NCI-H2029 (cell line): ENCODE results near the gene XYLB.

Source experiments
- DNase-seq: peaks from one replicate; lab custom pipeline; 2025; lab: John Stamatoyannopoulos, UW

Gene XYLB

DNA sequence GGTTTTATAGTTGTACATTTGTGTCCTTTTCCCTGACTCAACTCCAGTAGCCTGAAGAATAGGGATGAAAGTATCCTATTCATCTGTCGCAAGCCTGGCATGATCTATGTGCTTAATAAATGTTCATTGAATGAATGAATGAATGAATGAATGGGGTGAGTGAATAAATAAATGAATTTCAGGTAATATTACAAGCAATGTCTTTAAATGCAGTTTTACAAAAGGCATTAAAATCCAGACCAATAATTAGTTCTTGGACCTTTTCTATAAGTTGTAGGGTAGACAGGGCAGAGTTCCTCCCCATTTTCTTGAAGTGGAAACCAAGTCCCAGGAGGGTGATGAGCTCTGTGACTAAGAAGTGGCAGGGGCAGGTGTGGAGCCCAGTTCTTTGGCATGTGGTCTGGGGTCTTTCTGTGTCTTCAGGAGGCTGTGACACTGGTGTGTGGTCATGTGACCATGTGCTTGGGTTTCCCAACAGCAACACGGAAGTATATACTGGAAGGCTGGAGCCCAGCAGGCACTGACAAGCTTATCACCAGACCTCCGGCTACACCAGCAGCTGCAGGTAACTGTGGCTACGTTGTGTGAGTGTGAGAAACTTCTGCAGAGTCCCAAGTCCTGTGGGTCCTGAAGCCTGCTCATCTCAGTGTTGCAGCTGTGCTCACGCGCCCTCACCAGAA, 18.3 kb downstream of the XYLB start:
- no peak for DNase-seq

DNA sequence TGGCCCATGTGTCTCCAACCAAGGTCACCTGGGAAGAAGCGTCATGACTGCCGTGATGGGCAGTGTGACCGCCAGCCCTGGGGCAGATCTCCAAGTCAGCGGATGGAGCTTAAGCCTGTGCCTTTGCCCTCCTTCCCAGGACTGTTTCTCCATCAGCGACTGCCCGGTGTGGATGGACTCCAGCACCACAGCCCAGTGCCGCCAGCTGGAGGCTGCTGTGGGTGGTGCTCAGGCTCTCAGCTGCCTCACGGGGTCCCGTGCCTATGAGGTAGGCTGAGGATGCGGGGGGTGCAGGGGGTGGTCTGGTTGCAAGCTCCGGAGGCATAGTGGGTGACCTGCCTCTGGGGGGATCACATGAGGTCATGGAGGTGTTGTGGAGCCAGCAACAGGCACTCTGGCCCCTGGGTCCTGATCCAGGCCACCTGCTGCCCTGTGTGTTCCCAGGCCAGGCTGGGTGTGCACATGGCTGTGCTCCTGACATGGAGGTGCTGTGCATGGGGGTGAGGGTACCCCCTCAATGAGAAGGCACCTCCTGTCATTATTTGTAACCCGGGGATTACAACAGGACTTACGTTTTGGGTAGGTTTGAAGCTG, 19.0 kb downstream of the XYLB start:
- no peak for DNase-seq

DNA sequence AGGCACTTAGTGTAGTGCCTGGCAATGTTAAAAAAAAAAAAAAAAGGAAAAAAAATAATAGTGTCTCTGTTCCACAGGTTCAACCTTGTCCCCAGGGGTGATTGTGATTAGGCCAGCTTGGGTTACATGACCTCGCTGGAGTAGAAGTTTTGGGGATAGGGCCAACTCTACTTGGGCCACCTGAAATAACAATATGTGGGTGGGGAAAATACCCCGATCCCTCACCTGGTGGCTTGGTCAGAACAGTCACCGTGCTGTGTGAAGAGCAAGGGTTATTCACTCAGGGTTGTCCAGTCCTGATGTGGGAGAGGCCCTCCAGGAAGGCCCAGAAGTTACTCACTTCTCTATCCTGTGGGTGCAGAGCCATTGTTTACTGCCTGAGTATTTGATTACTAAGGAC, 19.5 kb downstream of the XYLB start:
- no peak for DNase-seq

DNA sequence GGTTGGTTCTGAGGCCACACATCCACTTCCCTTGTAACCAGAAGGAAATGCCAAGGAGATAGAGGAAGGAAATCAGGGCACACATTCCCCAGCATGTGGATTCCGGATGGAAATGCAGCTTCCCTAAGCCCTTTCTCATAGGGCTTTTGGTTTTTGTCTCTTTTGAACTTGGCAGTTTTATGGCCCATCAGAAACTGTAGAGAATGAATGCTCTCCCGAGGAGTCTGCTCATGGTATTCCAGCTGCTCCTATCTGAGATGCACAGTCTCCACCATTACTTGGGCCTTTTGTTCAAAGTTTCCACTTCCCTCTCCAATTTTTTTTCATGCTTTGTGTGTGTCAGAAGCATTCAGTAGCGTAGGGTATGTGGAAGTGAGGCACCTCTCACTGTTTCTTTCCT, 21.2 kb downstream of the XYLB start:
- DNase-seq, result no peak

DNA sequence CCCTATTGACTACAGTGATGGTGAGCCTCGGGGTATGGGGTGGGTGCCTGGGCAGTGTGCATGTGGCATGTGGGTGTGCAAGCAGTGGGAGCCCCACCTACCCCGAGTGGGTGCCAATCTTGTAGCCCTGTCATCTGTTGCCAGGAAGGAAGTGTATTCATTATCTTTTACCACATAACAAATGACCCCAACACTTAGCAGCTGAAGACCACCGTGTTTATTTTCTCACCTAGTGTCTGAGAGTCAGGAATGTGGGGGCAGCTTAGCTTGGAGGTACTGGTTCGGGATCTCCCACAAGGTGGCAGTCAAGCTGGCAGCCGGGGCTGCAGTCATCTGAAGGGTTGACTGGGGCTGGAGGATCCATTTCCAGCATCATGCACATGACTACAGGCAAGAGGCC, 21.7 kb downstream of the XYLB start:
- no peak for DNase-seq

DNA sequence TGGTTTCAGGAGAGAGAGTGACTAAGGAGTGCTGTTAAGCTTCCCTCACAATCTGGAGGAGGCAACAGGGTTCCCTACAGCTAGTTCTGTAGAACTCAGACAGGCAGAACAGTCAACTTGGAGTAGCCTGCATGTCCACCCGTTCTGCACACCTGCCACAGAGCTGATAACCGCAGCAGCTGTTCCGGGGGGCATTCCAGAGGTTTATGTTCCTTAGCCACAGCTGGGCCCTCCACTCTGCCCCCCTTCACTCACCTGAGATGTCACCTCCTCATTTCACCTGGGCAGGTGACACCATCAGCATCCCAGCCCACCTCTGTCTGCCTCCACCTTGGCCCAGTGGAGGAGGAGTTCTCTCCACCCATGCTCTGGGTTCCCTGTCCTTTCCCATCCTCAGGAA, 22.6 kb downstream of the XYLB start:
- DNase-seq, result no peak

DNA sequence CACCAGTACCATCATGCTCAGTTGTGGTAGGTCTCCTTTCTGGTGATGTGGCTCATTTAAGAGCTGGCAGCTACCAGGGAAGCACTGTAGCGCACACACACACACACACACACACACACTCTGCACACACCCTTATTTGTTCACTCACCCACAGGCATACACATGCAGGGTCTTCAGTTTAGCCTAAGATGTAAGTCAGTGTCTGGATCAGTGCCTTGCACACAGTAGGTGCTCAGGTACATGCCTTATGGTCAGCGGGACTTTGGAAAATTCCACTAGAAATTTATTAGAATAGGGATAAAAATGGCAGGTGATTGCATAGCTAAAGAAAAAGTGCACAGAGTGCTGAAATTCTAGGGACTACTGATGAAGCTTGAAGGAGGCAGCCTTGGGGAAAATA, 23.6 kb downstream of the XYLB start:
- DNase-seq, result no peak

DNA sequence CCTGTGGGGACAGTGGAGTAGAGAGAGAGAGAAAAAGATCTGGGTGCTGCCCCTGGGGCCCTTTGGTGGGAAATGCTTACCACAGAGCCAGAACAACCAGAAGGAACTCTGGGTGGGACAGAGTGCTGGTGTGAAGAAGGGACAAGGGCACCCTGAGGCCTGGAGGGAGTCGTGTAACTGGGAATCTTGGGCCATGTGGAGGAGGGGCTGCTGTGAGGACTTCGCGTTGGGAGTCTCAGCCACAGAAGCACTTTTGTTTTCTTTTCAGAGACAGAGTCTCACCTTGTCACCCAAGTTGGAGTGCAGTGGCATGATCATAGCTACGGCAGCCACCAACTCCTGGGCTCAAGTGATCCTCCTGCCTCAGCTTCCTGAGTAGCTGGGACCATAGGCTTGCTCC, 24.3 kb downstream of the XYLB start:
- DNase-seq, result no peak

DNA sequence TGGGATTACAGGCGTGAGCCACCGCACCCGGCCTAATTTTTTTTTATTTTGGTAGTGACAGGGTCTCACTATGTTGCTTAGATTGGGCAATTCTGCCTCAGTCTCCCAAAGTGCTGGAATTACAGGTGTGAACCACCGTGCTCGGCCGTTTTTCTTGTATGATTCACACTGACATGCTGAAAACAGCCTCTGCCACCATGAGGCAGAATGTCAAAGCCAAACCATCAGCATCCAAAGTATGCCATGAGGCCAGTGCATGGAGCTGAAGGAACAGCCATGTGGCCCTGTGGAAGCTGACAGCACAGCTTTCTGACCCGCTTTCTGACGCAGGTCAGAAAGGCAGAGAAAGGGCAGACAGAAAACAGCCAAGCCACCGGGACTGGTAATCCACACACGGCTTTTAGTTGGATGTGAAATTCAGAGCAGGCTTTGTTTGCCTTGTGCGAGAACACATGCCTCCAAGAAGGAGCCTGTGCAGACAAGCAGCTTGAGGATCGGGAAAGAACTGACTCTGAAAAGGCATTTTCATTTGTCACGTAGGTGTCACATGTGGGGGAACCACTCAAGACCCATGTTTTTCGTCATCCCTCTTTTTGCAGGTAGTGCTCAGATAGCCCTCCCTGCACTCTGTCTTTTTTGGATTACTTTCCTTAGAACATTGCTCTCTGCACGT, 25.1 kb downstream of the XYLB start:
- DNase-seq, result no peak

DNA sequence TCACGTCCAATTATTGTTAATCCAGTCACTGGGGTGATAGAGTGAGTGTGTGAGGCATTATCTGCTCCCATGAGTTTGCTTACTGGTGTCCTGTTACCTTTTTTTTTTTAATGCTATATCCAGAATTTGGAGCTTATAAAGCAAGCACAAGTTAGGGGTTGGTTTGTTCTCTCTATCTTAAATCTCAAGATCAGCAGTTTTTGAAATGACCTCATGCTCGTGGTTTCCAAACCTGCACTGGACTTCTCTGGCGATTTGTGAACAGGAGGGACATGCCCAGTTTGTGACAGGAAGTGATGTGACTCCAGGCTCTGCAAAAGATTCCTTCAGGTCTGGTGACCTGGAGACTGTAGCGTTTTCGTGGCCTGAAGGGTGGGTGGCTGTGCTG, 25.6 kb downstream of the XYLB start:
- DNase-seq, result no peak

DNA sequence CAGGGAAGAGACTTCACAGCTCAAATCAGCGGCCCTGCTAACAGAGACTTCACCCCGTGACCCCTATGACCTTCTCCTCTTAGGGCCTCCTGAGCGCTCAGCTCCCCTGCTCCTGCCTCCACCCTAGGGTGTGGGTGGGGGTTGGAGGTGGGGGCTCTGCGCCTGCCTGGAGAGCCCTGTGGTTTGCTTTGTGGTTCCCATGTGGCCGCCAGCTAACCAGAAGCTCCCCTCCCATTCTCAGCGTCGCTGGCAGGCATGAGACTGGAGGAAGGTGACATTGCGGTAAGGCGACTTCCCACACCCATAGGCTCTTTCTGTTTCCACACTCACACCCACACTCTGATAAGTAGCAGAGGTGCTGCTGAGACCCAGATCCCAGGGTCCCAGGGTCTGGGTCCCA, 27.6 kb downstream of the XYLB start:
- no peak for DNase-seq

DNA sequence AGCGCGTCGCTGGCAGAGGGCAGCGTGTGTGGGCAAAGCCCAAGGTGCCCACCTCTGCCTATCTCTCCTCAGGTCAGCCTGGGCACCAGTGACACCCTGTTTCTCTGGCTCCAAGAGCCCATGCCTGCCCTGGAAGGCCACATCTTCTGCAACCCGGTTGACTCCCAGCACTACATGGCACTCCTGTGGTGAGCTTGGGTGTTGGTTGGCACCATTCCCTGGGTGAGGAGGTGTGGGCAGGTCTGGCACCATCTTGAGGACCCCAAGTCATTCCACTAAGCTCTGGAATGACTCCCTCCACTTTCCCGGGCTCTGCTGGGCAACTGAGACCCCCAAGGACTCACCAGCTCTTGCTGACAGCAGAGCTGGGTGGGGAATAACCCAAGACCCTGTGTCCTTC, 28.5 kb downstream of the XYLB start:
- no peak for DNase-seq

DNA sequence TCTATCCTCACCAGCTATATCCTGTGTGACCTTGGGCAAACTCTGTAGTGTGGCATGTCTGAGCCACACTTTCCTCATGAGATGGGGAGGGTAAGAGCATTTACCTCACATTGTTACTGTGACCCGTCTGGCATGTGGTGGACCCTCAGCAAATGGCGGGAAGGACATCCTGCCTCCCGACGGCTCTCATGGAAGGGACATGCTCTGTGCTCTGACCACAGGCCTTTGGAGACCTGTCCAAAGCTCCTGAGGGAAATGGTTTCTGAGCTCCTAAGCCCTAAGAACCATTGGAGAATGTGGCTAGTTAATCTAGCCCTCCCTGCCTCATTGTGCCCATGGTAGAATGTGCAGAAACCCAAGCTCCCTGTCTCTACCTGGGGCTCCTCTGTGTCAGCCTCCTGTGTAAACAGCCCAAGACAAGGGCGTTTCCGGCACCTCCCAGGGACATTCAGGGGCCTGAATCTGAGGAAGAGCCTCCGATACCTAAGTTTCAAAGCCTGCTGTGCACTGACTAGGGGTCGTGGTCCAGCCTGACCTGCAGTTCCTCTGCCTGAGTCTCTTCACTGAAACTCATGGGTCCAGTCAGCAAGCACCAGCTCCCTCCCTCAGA, 29.0 kb downstream of the XYLB start:
- no peak for DNase-seq

DNA sequence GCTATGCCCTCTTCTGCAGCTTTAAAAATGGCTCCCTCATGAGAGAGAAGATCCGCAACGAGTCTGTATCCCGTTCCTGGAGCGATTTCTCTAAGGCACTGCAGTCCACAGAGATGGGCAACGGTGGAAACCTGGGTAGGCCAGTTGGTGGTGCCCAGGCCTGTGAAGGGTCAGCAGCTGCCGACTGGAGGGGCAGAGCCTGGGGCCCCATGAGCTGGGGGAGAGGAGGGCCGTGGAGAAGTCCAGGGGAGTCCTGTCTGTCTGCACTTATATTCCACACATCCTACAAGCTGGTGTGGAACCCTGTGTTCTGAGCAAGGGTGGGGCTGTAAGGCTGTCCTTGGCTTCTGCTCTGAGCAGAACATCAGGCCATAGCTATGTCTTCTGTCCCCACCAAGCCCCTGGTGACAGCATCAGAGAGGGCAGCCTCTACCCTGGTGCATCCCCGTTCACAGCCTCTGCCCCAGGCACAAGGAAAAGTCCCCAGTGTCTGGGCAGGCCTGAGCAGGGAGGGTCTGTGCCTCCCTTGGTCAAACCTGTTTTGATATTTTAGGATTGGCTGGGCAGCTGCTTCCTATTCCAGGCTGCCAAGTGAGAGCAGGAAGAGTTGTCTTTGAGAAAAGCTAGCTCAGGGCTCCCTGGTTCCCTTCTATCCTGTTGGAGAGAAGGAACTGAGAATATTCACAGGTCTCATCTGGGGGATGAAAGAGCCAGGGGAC, 29.7 kb downstream of the XYLB start:
- no peak for DNase-seq

DNA sequence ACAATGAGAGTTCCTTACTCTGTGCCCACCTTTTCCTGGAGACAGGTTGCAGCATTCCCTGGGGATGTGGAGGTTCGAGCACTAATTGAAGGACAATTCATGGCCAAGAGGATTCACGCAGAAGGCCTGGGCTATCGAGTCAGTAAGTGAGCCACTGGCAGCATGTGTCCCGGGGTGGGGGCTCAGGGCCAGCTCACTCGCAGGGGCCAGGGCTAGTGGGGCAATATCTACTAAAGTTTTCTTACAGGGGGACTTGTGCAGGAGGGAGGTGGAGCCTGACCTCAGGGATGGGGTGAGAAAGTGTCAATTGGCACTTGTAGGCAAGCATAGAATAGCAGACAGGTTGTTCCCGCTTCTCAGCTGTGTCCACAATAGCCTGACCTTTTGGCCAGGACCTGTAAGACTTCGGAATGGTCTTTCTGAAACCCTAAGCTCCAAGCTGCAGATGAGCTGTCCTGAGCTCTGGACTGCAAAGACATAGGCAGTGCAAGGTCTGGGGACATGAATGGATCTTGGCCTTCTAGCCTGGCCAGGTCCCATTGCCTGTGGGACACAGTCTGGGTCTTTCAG, 32.7 kb downstream of the XYLB start:
- no peak for DNase-seq

DNA sequence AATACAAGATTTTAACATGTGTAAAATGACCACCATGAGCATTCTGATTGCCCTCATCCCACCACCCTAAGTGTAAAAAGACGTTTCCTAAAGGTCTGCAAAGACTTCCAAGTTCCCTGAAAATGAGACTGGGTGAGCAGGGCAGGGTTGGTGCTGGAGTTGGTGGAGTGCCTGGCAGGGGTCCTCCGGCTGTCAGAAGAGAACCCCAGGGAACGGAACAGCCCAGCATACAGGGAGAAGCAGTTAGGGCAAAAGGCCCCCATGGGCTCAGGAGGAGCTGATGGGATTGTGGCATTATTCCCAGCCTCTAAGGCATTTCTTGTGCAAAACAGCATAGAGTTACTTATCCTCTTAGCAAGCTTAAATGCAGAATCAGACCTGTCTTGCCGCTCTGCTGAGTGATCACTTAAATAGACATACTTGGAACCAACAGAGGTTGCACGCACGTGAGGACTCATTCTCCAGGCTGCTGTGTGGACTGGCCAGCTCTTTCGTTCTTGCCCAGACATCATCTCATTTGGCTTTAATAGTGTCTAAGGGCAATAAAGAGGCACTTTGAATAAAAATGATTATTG, 36.0 kb downstream of the XYLB start:
- no peak for DNase-seq

DNA sequence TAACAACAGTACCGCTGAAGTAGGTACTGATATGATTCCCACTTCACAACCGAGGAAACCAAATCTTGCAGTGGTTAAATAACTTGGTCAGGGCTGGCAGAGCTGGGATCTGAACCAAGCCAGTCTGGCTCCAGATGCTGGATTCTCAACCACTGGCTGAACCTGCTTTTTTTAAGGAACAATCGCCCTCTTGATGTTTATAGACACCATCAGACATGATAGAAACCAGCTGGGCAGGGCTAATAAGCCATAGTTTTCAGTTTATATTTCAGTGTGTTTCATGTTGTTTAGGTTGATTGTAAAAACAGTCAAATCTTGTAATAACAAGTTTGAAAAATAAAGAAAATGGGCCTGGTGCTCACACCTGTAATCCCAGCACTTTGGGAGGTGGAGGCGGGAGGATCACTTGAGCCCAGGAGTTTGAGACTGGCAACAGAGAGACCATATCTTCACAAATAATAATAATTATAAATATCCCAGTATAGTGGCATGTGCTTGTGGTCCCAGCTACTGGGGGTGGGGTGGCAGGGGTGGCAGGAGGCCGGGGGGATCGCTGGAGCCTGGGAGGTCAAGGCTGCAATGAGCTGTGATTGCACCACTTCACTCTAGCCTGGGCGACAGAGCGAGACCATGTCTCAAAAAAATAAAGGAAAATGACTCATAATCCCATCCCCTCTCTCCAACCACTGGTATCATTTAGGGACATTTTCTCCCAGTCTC, 36.7 kb downstream of the XYLB start:
- no peak for DNase-seq

DNA sequence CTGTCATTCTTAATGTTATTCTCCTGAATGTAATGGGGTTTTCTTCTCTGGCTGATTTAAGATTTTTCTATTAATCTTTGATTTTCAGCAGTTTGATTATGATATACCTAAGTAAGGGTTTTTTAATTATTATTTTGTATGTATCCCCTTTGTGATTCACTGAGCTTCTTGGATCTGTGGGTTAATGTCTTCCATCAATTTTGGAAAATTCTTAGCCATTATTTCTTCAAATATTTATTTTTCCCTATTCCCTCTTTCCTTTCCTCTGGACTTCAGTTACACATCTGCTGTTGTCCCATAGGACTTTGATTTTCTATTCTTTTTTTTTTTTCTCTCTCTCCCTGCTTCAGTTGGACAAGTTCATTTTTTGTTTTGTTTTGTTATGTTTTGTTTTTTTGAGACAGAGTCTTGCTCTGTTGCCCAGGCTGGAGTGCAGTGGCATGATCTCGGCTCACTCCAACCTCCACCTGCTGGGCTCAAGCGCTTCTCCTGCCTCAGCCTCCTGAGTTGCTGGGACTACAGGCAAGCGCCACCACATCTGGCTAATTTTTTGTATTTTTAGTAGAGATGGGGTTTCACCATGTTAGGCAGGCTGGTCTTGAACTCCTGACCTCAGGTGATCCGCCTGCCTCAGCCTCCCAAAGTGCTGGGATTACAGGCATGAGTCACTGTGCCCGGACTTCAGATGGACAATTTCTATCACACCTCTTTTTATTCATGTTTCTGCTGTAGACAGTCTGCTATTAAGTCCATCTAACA, 40.6 kb downstream of the XYLB start:
- DNase-seq, result no peak

DNA sequence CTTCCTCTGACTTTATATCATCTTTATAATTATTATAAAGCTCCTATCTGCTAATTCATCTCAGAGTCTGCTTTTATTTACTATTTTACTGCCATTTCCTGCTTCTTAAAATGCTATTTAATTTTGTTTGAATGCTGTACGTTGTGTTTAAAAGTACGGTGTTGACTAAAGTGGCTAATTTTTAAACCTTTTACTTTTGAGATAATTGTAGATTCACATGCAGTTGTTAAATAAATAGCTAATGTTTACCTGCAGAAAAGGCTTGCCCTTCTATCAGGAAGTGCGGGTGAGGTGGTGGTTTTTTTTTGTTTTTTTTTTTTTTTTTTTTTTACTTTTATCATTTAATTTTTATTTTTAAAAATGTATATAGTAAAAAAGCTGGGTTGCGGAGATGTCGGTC, 41.3 kb downstream of the XYLB start:
- no peak for DNase-seq

DNA sequence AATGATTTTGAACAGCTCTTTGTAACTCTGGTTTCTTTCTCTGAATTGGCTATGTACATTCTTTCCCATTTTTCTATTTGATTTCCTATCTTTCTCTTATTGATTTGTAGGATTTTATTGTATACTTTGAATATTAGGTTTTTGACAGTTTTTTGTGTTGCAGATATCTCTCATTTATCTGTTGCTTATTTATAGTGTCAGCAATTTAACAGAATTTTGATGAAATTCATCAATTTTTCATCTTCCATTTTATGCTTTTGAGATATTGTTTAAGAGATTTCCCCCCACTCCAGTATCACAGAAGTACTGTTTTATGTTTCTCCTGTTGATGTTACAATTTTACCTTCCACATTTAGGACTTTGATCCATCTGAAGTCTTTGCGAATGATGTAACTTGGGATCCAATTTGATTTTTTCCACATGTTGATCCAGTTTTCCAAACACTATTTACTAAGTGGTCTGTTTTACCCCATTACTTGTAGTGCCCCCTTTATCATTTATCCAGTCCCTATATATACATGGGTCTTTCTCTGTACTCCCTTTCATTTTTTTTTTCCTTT, 46.1 kb downstream of the XYLB start:
- DNase-seq, result no peak
